GM12865 (cell line): Measurements from ENCODE around the gene MARCHF7.

Experiments
- DNase-seq: peaks from one replicate; pipeline ENCODE4 v3.0.0; 2010; ENCODE audit warnings: low read depth
- H3K4me3 ChIP-seq: 2 replicates; pipeline ENCODE4 v1.5.1; 2011; ENCODE audit warnings: mild to moderate bottlenecking, low read depth, low read length, control low read depth
- CTCF ChIP-seq: IDR thresholded peaks from 2 replicates; pipeline ENCODE4 v1.5.1; 2011; ENCODE audit warnings: low read length, control low read depth, low read depth, inconsistent platforms; ENCODE audit not compliant: insufficient read depth; ENCODE audit errors: missing control alignments

MARCHF7 gene

DNA sequence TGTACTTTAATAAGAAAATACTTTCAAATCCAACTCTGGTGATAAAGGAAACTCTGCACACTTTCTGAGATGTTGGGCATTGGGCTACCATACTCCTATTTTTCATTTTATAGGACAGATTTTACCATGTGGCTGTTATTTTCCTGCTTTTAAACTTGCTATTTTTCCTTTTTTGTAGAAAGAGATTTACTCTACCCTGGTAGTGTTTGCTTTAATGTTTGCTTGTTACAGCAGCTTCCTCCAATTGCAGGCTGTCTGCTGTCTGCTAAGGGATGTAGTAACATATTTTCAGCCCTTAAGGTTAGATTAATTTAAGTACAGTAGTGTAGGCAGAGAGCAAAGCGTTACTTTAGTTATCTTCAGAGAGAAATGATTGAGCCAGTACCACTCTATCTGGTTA, 38.6 kb downstream of the MARCHF7 start:
- no peak for TF ChIP-seq CTCF
- no peak for DNase-seq
- no peak overlapping the region for H3K4me3 ChIP-seq

DNA sequence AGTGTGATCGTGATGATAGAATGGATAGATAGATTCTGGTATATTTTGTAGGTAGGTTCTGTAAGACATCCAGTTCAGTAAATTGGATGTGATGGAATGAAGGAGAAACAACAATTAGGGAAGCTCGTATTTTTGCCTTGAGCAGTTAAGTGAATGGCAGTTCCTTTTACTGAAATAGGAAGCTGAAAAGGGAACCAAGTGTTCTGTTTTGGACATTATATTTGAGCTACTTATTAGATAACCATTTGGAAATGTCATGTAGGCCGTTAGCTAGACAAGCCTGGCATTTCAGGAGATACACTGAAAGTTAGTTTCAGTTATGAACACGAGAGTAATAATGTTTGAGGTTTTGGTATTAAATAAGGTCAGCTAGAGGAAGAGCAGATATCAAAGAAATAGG, 41.5 kb downstream of the MARCHF7 start:
- no peak for TF ChIP-seq CTCF
- DNase-seq, result no peak

DNA sequence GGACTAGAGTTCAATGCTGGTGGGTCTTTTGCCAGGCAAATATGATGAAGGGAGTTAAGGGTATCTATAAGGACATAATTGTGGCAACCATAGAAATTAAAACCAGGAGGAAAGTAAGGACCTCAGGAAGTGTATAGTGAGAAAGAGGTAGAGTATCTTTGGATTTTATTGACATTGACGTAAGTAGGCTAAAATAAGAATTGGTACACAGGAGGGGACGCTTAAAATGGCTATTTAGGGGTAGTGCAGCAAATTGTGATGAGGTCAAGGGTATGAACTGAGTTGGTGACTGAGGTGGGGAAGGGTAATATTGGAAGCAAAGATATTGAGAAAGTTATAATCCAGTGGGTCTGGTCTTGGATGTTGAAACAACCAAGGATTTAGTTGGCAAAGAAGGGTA, 42.7 kb downstream of the MARCHF7 start:
- no peak overlapping the region for H3K4me3 ChIP-seq
- no peak for DNase-seq
- TF ChIP-seq CTCF, result no peak

More for the DNA sequence above, 41.5 kb downstream of the MARCHF7 start:
- no peak overlapping the region for H3K4me3 ChIP-seq

DNA sequence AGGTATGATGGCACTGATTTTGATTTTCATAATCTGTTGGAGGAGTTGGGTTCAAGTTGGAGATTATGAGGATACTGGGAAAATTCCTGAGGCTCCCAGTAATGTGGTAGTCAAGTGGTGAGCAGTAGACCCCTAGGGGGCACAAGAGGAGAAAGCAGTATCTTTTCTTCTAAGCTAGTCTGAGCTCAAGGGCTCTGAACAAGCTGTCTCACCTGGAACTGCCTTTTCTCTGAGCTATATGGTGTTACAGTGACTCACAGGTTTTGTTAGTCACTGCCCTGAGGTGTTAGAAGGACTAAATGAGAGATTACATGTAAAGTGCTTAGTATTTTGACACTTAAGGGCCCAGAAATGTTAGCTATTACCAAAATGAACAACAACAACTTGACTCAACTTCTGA, 43.5 kb downstream of the MARCHF7 start:
- H3K4me3 ChIP-seq, result no peak overlapping the region
- TF ChIP-seq CTCF, result peak; percentile 10
- DNase-seq, result no peak

- DNase-seq, result no peak
- TF ChIP-seq CTCF, result no peak
- no peak overlapping the region for H3K4me3 ChIP-seq
Measured at GRCh38 chr2:159758239-159758638, 45.9 kb downstream of the MARCHF7 start.

- no peak overlapping the region for H3K4me3 ChIP-seq
- no peak for DNase-seq
- TF ChIP-seq CTCF, result no peak
Measured at GRCh38 chr2:159758686-159759085, 46.4 kb downstream of the MARCHF7 start.

- no peak for DNase-seq
- TF ChIP-seq CTCF, result no peak
- no peak overlapping the region for H3K4me3 ChIP-seq
Measured at GRCh38 chr2:159759577-159759976, 47.3 kb downstream of the MARCHF7 start.
